H9 (cell line): ENCODE results near the gene RAB30. TPM values are rescaled to one million over a fixed set of nuclear protein-coding genes. Genes with fewer than 3 reads are reported as not detected.

Experiments
- DNase-seq: peaks from one replicate; pipeline ENCODE4 v3.0.0-alpha.2; 2017
- H2AFZ ChIP-seq: one replicate; pipeline ENCODE4 v1.6.1; 2013; ENCODE audit warnings: mild to moderate bottlenecking, low read length, control low read depth, moderate library complexity
- H2AK5ac ChIP-seq: 2 replicates; pipeline ENCODE4 v1.6.1; 2013; ENCODE audit warnings: low read length, control low read depth, mixed read lengths; ENCODE audit not compliant: insufficient read length
- H2BK120ac ChIP-seq: one replicate; pipeline ENCODE4 v1.6.1; 2013; ENCODE audit warnings: low read depth, mild to moderate bottlenecking, low read length, control low read depth, inconsistent platforms; ENCODE audit not compliant: poor library complexity, severe bottlenecking
- H2BK12ac ChIP-seq: 2 replicates; pipeline ENCODE4 v1.6.1; 2013; ENCODE audit warnings: low read length, control low read depth, mixed read lengths, low read depth; ENCODE audit not compliant: insufficient read length
- H2BK15ac ChIP-seq: 2 replicates; pipeline ENCODE4 v1.6.1; 2013; ENCODE audit warnings: low read depth, low read length, control low read depth
- H2BK20ac ChIP-seq: one replicate; pipeline ENCODE4 v1.6.1; 2013; ENCODE audit warnings: low read depth, mild to moderate bottlenecking, low read length, control low read depth, inconsistent platforms; ENCODE audit not compliant: poor library complexity, severe bottlenecking
- H2BK5ac ChIP-seq: 2 replicates; pipeline ENCODE4 v1.6.1; 2013; ENCODE audit warnings: low read length, control low read depth, mixed read lengths; ENCODE audit not compliant: insufficient read length
- H3K14ac ChIP-seq: 2 replicates; pipeline ENCODE4 v1.6.1; 2013; ENCODE audit warnings: low read length, control low read depth; ENCODE audit not compliant: insufficient read depth
- H3K18ac ChIP-seq: 2 replicates; pipeline ENCODE4 v1.6.1; 2013; ENCODE audit warnings: low read depth, mild to moderate bottlenecking, mixed read lengths, low read length, control low read depth; ENCODE audit not compliant: insufficient read length
- H3K23ac ChIP-seq: 2 replicates; pipeline ENCODE4 v1.6.1; 2013; ENCODE audit warnings: low read length, control low read depth, mixed read lengths, low read depth; ENCODE audit not compliant: insufficient read length
- H3K23me2 ChIP-seq: 2 replicates; pipeline ENCODE4 v1.6.1; 2013; ENCODE audit warnings: low read depth, mild to moderate bottlenecking, mixed read lengths, low read length, control low read depth; ENCODE audit not compliant: insufficient read length, poor library complexity, severe bottlenecking
- H3K27ac ChIP-seq: 2 replicates; pipeline ENCODE4 v1.5.1; 2013; ENCODE audit warnings: low read length, control low read depth, mixed read lengths, low read depth; ENCODE audit not compliant: insufficient read length
- H3K27me3 ChIP-seq: 2 replicates; pipeline ENCODE4 v1.6.1; 2013; ENCODE audit warnings: low read length, control low read depth, inconsistent platforms; ENCODE audit not compliant: insufficient read depth
- H3K4ac ChIP-seq: 2 replicates; pipeline ENCODE4 v1.6.1; 2013; ENCODE audit warnings: low read depth, mild to moderate bottlenecking, control low read depth, inconsistent platforms, low read length, moderate library complexity
- H3K4me1 ChIP-seq: 2 replicates; pipeline ENCODE4 v1.6.1; 2013; ENCODE audit warnings: low read length, control low read depth, inconsistent platforms; ENCODE audit not compliant: insufficient read depth
- H3K4me2 ChIP-seq: 2 replicates; pipeline ENCODE4 v1.6.1; 2013; ENCODE audit warnings: low read length, control low read depth, mixed read lengths; ENCODE audit not compliant: insufficient read length, insufficient read depth
- H3K56ac ChIP-seq: 2 replicates; pipeline ENCODE4 v1.6.1; 2013; ENCODE audit warnings: low read depth, mild to moderate bottlenecking, mixed read lengths, low read length, control low read depth; ENCODE audit not compliant: insufficient read length
- H3K79me1 ChIP-seq: 2 replicates; pipeline ENCODE4 v1.6.1; 2013; ENCODE audit warnings: low read depth, mild to moderate bottlenecking, moderate library complexity, low read length, control low read depth, inconsistent platforms; ENCODE audit not compliant: insufficient read depth, poor library complexity, severe bottlenecking
- H3K79me2 ChIP-seq: 2 replicates; pipeline ENCODE4 v1.6.1; 2013; ENCODE audit warnings: low read length, control low read depth, inconsistent platforms; ENCODE audit not compliant: insufficient read depth
- H3K9ac ChIP-seq: 2 replicates; pipeline ENCODE4 v1.6.1; 2013; ENCODE audit warnings: low read length, control low read depth, mixed read lengths; ENCODE audit not compliant: insufficient read length; ENCODE audit errors: extremely low read depth
- H3K9me3 ChIP-seq: one replicate; pipeline ENCODE4 v1.6.1; 2013; ENCODE audit warnings: low read depth, low read length, inconsistent platforms; ENCODE audit not compliant: control insufficient read depth
- H3T11ph ChIP-seq: one replicate; pipeline ENCODE4 v1.6.1; 2013; ENCODE audit warnings: mild to moderate bottlenecking, low read length, control low read depth, inconsistent platforms
- H4K20me1 ChIP-seq: one replicate; pipeline ENCODE4 v1.6.1; 2013; ENCODE audit not compliant: control insufficient read depth, insufficient read length, insufficient read depth
- H4K5ac ChIP-seq: 2 replicates; pipeline ENCODE4 v1.6.1; 2013; ENCODE audit warnings: low read depth, mild to moderate bottlenecking, mixed read lengths, low read length, control low read depth; ENCODE audit not compliant: insufficient read length
- H4K8ac ChIP-seq: replicated peaks from 2 replicates; pipeline ENCODE4 v1.6.1; 2013; ENCODE audit warnings: low read length, control low read depth, mixed read lengths, low read depth; ENCODE audit not compliant: insufficient read length
- H4K91ac ChIP-seq: 2 replicates; pipeline ENCODE4 v1.6.1; 2013; ENCODE audit warnings: low read depth, mild to moderate bottlenecking, moderate library complexity, mixed read lengths, low read length, control low read depth; ENCODE audit not compliant: insufficient read length
- H3K27ac Mint-ChIP-seq, 3 experiments: 2 replicates in 2 of 3; 3 replicates in 1 of 3; pipeline ENCODE4 v1.8.0; 2020 to 2021; ENCODE audit warnings: mixed read lengths in 3 of 3, mild to moderate bottlenecking in 1 of 3, moderate library complexity in 1 of 3
- H3K27me3 Mint-ChIP-seq: 2 replicates; pipeline ENCODE4 v1.8.0; 2021; ENCODE audit warnings: low read depth, mild to moderate bottlenecking, moderate library complexity, mixed read lengths
- H3K36me3 Mint-ChIP-seq, 3 experiments: 2 replicates in 2 of 3; 3 replicates in 1 of 3; pipeline ENCODE4 v1.8.0; 2020 to 2021; ENCODE audit warnings: low read depth in 3 of 3, mixed read lengths in 3 of 3; ENCODE audit not compliant: insufficient read depth in 1 of 3
- H3K4me1 Mint-ChIP-seq, 2 experiments: 2 replicates each; pipeline ENCODE4 v1.8.0; 2020; ENCODE audit warnings: mixed read lengths in 2 of 2
- H3K4me3 Mint-ChIP-seq, 2 experiments: 2 replicates in 1 of 2; 3 replicates in 1 of 2; pipeline ENCODE4 v1.8.0; 2020 to 2021; ENCODE audit warnings: mild to moderate bottlenecking in 2 of 2, mixed read lengths in 2 of 2, moderate library complexity in 1 of 2
- H3K9me3 Mint-ChIP-seq, 2 experiments: 2 replicates in 1 of 2; 3 replicates in 1 of 2; pipeline ENCODE4 v1.8.0; 2020; ENCODE audit warnings: mild to moderate bottlenecking in 2 of 2, mixed read lengths in 2 of 2, moderate library complexity in 1 of 2
- total RNA-seq: library from RNA; stranded (reverse); gene quantifications from 2 replicates; pipeline ENCODE4 v1.2.1, GENCODE V29; 2021
- TF ChIP-seq, protein P1 (sequence below): fragments of 200-600 bp; sonication (generic); conservative IDR thresholded peaks from 3 replicates; pipeline ENCODE4 v1.8.0; 2021; ENCODE audit warnings: antibody characterized with exemption, mild to moderate bottlenecking

RAB30 gene
- total RNA-seq, 1 experiment from 2014 or later, result 4.8 TPM

DNA sequence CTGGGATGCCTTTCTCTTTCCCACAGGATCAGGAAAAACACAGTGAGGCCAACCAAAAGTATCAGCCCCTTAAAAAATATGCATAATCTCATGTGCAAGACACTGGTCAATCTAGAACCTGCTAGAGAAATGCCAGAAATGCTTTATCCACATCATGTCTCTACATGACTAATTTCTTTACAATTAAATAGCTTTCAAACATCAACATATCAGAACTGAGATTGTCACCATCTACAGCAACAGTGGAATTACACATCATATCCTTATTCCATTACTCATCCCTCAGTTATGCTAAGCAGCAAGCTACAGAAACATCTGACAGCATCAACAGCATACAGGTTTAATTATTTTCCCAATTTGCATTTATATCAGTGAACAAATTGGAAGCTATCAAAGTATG lies 91.4 kb downstream of the RAB30 start:
- Histone ChIP-seq H3K14ac (no peak overlapping the region), H3K79me2 (no peaks in the 10 kb centered on the region), H4K8ac (no peak overlapping the region), H3K23ac (no peak overlapping the region), H3K27me3 (no peaks in the 10 kb centered on the region), H3T11ph (no peak overlapping the region), H2BK120ac (no peak overlapping the region), H3K18ac (no peak overlapping the region), H2AK5ac (no peak overlapping the region), H3K4me1 (peaks cover 5% of the 10 kb centered on the region), H3K9me3 (no peaks in the 10 kb centered on the region), H3K9ac (no peak overlapping the region), H3K23me2 (no peaks in the 10 kb centered on the region), H2BK12ac (no peak overlapping the region), H4K5ac (no peak overlapping the region), H2AFZ (no peak overlapping the region), H3K27ac (no peak overlapping the region), H3K4ac (no peak overlapping the region), H3K4me2 (no peak overlapping the region), H2BK15ac (no peak overlapping the region), H3K79me1 (no peaks in the 10 kb centered on the region), H3K56ac (no peak overlapping the region), H4K20me1 (no peaks in the 10 kb centered on the region), H2BK20ac (no peak overlapping the region), H2BK5ac (no peak overlapping the region), H4K91ac (no peak overlapping the region)
- Mint-ChIP-seq H3K27me3 (no peaks in the 10 kb centered on the region), H3K36me3 (peaks cover 0 to 2% (median 0%) of the 10 kb centered on the region in 3 experiments; a peak in 2 of 7 replicates), H3K27ac (no peak overlapping the region), H3K4me1 (peaks cover 6 to 7% of the 10 kb centered on the region in 2 experiments), H3K4me3 (no peak overlapping the region), H3K9me3 (no peaks in the 10 kb centered on the region)
- no peak for DNase-seq
- TF ChIP-seq, protein P1, sequence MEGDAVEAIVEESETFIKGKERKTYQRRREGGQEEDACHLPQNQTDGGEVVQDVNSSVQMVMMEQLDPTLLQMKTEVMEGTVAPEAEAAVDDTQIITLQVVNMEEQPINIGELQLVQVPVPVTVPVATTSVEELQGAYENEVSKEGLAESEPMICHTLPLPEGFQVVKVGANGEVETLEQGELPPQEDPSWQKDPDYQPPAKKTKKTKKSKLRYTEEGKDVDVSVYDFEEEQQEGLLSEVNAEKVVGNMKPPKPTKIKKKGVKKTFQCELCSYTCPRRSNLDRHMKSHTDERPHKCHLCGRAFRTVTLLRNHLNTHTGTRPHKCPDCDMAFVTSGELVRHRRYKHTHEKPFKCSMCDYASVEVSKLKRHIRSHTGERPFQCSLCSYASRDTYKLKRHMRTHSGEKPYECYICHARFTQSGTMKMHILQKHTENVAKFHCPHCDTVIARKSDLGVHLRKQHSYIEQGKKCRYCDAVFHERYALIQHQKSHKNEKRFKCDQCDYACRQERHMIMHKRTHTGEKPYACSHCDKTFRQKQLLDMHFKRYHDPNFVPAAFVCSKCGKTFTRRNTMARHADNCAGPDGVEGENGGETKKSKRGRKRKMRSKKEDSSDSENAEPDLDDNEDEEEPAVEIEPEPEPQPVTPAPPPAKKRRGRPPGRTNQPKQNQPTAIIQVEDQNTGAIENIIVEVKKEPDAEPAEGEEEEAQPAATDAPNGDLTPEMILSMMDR, result no peak
